ENCODE results near the gene PBX1. TPM values are rescaled to one million over a fixed set of nuclear protein-coding genes. Genes with fewer than 3 reads are reported as not detected.
"Not testable (repeated sequence)": the region's sequence is repeated elsewhere in the genome, so short reads cannot be mapped to it uniquely, and the experiment has no call there.

The PBX1 gene
- total RNA-seq, 2 experiments from 2014 or later, result not detected

DNA sequence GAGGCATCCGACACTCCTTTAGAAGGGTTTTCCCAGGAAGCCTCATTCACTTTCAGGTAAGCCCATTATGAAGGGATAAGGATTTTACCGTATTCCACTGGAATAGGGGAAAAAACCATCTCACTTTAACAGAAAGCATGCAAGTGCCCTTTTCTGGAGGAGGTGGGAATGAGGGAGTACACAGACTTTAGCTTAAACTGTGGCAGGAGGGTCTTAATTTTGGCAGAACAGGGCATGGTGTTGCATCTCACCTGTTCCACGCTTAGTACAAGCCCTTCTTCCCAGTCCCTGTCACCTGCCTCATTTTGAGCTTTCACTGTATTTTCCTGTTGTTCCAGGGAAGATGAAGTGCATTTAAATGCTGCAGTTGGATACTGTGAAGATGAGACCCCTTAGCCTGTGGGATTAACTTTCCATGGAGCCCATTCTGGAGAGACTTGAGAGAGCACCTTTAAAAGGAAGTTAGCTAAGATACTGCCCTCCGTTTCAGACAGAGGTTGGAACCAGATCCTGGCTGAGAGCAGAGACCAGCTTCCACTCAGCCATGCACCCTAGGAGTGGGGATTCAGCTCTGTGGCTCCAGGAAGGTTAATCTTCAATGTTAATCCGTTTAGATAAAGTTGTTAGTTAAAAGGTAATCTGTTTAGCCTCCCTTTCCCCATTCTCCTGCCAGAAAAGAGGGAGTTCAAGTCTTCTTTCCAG, 42.6 kb downstream of the PBX1 start:
- no peaks in the 10 kb centered on the region for H3K9me3 Mint-ChIP-seq (ENCODE audit: insufficient read depth)
- H3K4me1 Mint-ChIP-seq (ENCODE audit: low read depth), result no peaks in the 10 kb centered on the region
- ChIA-PET POLR2A (no interaction called here), CTCF (no interaction called here)
- H3K27me3 Mint-ChIP-seq (ENCODE audit: low read depth), result no peaks in the 10 kb centered on the region
- no peaks in the 10 kb centered on the region for H3K36me3 Mint-ChIP-seq (ENCODE audit: low read depth)
- ATAC-seq, result no peak
- DNase-seq, result no peak
- no peak overlapping the region for H3K4me3 Mint-ChIP-seq
- H3K27ac Mint-ChIP-seq, result no peak overlapping the region

DNA sequence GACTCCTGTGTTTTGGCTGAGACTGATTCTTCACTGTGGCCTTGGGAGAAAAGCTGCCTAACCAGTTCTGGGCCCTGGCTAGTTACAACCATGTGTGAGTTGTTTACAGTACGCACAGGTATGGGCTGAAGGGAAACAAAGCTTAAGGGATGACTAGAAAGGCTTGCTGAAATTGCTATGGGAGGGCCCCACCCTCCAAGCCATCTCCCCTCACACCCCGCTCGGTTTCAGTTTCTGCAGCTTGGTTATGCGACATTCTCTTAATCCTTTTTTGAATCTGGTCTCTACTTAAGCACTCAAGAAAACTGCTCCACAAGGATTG, 43.1 kb downstream of the PBX1 start:
- CTCF ChIA-PET, result no interaction called here
- no peak for DNase-seq
- POLR2A ChIA-PET, result no interaction called here
- H3K4me3 Mint-ChIP-seq, result no peak overlapping the region
- H3K27me3 Mint-ChIP-seq (ENCODE audit: low read depth), result no peaks in the 10 kb centered on the region
- ATAC-seq, result no peak
- H3K4me1 Mint-ChIP-seq (ENCODE audit: low read depth), result no peaks in the 10 kb centered on the region
- no peaks in the 10 kb centered on the region for H3K36me3 Mint-ChIP-seq (ENCODE audit: low read depth)
- H3K27ac Mint-ChIP-seq, result no peak overlapping the region
- no peaks in the 10 kb centered on the region for H3K9me3 Mint-ChIP-seq (ENCODE audit: insufficient read depth)

DNA sequence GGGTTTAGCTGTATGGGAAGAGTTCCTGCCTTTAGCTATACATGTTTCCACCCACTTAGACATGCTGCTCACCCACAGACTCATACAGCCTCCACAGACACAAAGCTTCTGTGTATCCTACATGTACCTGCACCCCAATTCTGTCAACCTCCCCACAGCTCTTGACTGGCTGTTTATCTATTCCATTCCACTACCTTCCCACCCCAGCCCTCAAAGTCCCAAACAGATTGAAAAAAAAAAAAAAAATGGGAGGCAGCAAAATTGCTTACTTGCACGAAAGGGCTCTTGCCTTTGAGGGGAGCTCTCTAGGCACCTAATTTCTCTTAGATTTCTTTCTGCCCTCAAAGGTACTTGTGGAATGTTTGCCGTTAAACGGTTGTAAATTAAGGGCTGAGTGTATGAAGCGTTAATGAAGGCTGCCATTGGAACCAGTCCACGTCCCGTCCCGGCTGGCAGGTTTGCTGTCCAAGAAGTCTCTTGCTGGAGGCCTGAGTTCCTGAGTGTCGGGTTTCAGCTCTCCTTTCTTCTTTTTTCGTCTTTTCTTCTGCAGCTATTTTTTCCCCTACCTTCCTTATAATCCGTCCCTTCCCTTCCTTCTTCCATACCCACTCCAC, 43.6 kb downstream of the PBX1 start:
- H3K9me3 Mint-ChIP-seq (ENCODE audit: insufficient read depth), result no peaks in the 10 kb centered on the region
- H3K4me1 Mint-ChIP-seq (ENCODE audit: low read depth), result no peaks in the 10 kb centered on the region
- H3K27me3 Mint-ChIP-seq (ENCODE audit: low read depth), result no peaks in the 10 kb centered on the region
- no peaks in the 10 kb centered on the region for H3K36me3 Mint-ChIP-seq (ENCODE audit: low read depth)
- no peak for ATAC-seq
- H3K4me3 Mint-ChIP-seq, result no peak overlapping the region
- ChIA-PET CTCF (no interaction called here), POLR2A (no interaction called here)
- no peak overlapping the region for H3K27ac Mint-ChIP-seq
- no peak for DNase-seq

DNA sequence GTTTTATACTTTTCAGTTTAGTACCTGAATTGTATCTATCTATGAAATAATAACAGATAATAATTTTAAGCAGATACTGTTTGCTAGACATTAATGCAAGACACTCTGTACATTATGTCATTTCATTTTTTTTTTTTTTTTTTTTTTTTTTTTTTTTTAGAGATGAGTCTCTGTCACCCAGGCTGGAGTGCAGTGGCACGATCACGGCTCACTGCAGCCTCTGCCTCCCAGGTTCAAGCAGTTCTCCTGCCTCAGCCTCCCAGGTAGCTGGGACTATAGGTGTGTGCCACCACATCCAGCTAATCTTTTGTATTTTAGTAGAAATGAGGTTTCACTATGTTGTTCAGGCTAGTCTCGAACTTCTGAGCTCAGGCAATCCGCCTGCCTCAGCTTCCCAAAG, 44.8 kb downstream of the PBX1 start:
- H3K4me1 Mint-ChIP-seq (ENCODE audit: low read depth); H3K9me3 Mint-ChIP-seq (ENCODE audit: insufficient read depth); CTCF ChIA-PET; H3K27me3 Mint-ChIP-seq (ENCODE audit: low read depth); DNase-seq; H3K4me3 Mint-ChIP-seq; POLR2A ChIA-PET; ATAC-seq; H3K36me3 Mint-ChIP-seq (ENCODE audit: low read depth); H3K27ac Mint-ChIP-seq: not testable (repeated sequence)

DNA sequence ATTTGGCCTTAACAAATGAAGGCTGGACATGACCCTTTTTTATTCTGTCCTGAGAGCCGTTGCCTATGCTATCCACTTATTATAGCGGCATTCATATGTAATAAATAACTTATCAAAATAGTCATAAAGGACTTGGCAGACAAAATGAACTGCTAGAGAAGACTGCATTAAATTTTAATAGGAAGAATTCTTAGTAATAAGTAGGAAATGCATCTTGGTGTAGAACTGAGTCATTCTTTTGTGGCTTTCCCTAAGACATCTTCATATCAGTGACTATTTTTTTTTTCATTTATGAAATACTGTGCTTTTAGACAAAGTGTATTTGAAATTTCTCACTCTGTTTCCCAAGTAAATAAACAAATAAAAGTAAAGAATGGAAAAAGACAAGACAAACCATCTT, 45.6 kb downstream of the PBX1 start:
- CTCF ChIA-PET, result no interaction called here
- H3K4me1 Mint-ChIP-seq (ENCODE audit: low read depth), result no peaks in the 10 kb centered on the region
- H3K27me3 Mint-ChIP-seq (ENCODE audit: low read depth), result no peaks in the 10 kb centered on the region
- ATAC-seq (no peak), DNase-seq (no peak)
- H3K27ac Mint-ChIP-seq, result no peak overlapping the region
- H3K36me3 Mint-ChIP-seq (ENCODE audit: low read depth), result no peaks in the 10 kb centered on the region
- no peak overlapping the region for H3K4me3 Mint-ChIP-seq
- no peaks in the 10 kb centered on the region for H3K9me3 Mint-ChIP-seq (ENCODE audit: insufficient read depth)
- POLR2A ChIA-PET, result no interaction called here

DNA sequence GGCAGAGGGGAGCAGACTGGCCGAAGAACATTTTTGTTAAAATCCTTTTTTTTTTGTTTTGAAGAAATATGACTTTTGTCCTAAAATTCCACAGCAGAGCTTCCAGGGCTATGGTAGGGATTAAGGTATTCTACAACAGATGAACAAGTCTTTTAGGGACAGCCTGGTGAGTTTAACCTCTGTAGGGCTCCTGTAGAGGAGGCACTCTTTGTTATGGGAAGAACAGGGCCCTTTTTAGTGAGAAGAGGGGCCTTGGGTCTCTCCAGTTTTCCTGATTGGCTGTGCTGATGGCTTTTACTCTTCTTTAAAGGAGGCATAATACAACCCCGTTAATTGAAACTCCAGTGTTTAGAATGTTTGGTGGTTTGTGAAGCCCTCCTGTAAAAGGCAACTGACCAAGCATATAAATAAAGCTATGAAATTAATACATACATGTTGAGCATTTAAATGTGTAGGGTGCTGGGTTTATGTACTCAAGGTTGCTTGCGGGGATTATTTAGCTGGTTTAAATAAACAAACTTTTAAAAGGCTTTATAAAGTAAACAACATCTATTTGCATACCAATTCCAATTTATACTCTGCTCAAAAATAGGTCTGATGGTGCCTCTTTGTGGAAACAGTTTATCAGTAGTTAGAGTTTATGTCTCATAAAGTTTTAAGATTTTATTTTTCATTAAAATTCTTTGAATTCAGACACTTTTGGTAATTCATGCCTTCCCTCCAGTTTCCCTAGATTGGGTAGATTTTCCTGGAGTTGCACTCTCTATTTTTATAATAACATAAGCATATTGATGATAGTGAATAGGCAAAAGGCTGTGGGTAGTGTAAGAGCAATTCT, 46.5 kb downstream of the PBX1 start:
- Mint-ChIP-seq H3K27ac (no peak overlapping the region), H3K27me3 (ENCODE audit: low read depth) (no peaks in the 10 kb centered on the region), H3K9me3 (ENCODE audit: insufficient read depth) (no peaks in the 10 kb centered on the region), H3K4me3 (no peak overlapping the region), H3K4me1 (ENCODE audit: low read depth) (no peaks in the 10 kb centered on the region), H3K36me3 (ENCODE audit: low read depth) (no peaks in the 10 kb centered on the region)
- ATAC-seq (no peak), DNase-seq (no peak)
- POLR2A ChIA-PET, result no interaction called here
- CTCF ChIA-PET, result no interaction called here

DNA sequence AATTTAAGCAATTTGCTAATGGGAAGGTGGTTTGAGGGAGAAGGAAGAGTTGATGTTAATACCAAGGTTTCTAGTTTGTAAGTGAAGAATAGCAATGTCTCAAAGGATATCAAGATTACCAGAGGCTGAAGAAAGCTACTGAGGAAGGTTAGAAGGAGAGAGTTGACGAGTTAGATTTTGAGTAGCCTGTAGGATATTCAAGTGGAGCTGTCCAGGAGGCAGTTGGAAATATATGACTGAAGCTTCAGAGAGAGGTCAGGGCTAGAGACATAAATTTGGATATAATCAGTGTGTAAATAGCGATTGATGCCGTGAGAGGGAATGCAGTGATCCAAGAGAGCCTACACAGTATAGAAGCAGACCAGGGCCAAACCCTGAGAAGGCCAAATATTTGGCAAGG, 48.4 kb downstream of the PBX1 start:
- ATAC-seq, result no peak
- DNase-seq, result no peak
- POLR2A ChIA-PET, result no interaction called here
- no peak overlapping the region for H3K27ac Mint-ChIP-seq
- H3K4me3 Mint-ChIP-seq, result no peak overlapping the region
- H3K36me3 Mint-ChIP-seq (ENCODE audit: low read depth), result no peaks in the 10 kb centered on the region
- CTCF ChIA-PET, result no interaction called here
- H3K4me1 Mint-ChIP-seq (ENCODE audit: low read depth), result no peaks in the 10 kb centered on the region
- H3K27me3 Mint-ChIP-seq (ENCODE audit: low read depth), result no peaks in the 10 kb centered on the region
- no peaks in the 10 kb centered on the region for H3K9me3 Mint-ChIP-seq (ENCODE audit: insufficient read depth)

DNA sequence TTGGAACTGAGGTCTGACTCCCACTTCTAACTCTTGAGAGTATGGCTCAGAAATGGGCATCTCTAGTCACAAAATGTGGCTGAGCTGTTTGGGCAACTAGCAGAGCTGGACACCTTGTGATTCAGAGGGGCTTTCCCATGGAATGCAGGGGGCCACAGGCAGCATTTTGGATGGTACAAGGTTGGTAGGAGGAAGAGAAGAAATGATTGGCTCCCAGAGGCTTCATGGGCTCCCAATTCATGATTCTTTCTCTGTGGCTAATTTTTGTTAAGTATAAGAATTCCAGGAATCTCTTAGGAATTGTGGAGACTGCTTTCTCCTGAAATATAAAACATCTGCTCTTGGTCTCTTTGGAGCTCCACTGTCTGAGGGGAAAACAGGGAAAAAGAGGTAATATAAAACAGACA, 49.7 kb downstream of the PBX1 start:
- no peak overlapping the region for H3K4me3 Mint-ChIP-seq
- POLR2A ChIA-PET, result no interaction called here

DNA sequence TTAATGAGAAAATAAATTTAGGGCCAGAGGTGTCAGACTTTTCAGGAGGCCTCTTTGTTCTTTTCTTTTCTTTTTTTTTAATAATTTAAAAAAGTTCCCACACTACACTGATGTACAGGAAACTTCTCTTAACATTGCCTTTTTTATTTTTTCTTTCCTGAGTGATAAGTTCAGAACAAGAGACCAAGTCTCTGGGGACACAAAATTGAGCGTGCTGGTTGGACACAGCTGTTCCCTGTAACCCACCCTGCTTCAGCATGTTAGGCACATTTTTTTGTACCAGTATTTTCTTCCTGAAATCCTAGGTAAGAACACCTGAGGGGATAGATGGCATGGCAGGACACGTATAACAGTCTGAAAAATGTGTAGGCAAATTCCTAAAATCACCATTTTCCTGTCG, 50.1 kb downstream of the PBX1 start:
- H3K4me3 Mint-ChIP-seq, result no peak overlapping the region
- H3K4me1 Mint-ChIP-seq (ENCODE audit: low read depth), result no peaks in the 10 kb centered on the region
- no peak overlapping the region for H3K27ac Mint-ChIP-seq
- ChIA-PET POLR2A (no interaction called here), CTCF (no interaction called here)
- DNase-seq, result no peak
- H3K27me3 Mint-ChIP-seq (ENCODE audit: low read depth), result no peaks in the 10 kb centered on the region
- no peak for ATAC-seq
- no peaks in the 10 kb centered on the region for H3K9me3 Mint-ChIP-seq (ENCODE audit: insufficient read depth)
- no peaks in the 10 kb centered on the region for H3K36me3 Mint-ChIP-seq (ENCODE audit: low read depth)

More for the DNA sequence above, 49.7 kb downstream of the PBX1 start:
- Mint-ChIP-seq H3K27ac (no peak overlapping the region), H3K27me3 (ENCODE audit: low read depth) (no peaks in the 10 kb centered on the region), H3K36me3 (ENCODE audit: low read depth) (no peaks in the 10 kb centered on the region), H3K4me1 (ENCODE audit: low read depth) (no peaks in the 10 kb centered on the region), H3K9me3 (ENCODE audit: insufficient read depth) (no peaks in the 10 kb centered on the region)
- no peak for DNase-seq
- ATAC-seq, result no peak
- CTCF ChIA-PET, result no interaction called here

DNA sequence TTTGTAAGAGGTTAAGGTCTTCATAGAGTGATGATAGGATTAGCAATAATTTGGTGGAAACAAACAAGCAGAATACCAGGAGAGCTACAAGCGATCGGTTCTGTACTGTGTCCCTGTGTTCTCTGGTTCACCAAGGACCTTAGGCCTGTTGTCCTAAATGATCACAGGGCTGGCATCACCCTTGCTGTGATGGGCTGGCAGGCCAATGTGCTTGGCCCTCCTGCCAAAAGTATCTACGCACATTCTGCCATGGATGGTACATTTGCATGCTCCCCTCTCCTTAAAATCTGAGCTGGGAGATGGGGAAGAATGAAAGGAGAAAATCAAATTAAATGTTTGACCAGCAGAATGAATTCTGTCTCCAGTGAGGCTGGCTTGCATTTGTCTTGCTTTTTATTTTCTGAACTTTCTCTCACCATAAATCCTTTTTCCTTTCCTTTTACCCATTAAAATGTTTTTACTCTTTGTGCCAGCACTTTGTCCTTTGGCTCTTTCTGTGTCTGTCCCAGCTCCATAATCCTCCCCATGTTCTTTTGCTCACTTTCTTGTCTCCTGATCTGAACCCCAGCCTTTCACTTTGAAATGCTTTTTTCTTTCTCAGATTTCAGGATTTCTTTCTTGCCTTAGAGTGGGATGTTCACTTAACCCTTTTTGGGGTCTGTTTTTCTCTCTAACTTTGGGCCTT, 51.7 kb downstream of the PBX1 start:
- DNase-seq (no peak), ATAC-seq (no peak)
- Mint-ChIP-seq H3K4me3 (no peak overlapping the region), H3K9me3 (ENCODE audit: insufficient read depth) (no peaks in the 10 kb centered on the region), H3K27me3 (ENCODE audit: low read depth) (no peaks in the 10 kb centered on the region), H3K27ac (no peak overlapping the region), H3K36me3 (ENCODE audit: low read depth) (no peaks in the 10 kb centered on the region), H3K4me1 (ENCODE audit: low read depth) (no peaks in the 10 kb centered on the region)
- CTCF ChIA-PET, result no interaction called here
- POLR2A ChIA-PET, result no interaction called here

DNA sequence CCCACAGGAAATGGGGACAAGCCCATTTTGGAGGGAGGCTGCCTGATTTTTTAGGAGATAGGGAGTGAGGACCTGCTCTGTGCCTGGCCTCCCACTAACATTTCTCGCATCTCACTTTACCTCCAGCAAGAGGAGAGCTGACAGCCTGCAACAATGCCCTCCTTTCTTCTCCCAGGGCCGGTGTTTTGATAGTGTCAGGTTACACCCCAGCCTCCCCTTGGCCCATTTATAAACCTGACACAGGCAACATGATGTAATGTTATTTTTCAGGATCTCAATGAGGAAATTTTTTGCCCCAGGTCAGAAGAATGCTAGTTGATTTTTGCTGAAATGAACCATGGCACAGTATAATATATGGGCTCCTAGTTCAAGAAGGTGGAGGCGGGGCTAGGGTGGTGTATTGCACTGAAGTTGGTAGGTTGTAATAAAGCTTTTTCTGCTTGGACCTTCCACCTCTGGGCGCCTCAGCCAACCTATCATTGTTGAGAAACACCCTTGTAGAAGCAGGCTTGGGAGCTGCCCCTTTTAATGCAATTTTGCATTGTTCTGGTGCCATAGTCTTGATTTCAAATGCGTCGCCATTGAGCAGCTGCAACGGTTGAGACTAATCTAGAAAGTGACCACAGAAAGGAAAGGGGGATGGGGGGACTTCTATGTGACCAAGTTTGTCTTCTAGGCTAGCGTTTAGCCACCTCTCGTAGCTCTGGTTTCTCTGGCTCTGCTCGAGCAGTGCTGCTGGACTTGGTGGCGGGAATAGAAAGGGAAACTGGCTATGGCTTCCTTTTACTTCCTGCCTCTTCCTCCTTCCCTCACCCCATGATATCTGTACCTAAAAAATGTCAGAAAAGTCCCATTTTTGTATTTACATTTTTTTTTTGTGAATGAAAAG, 53.0 kb downstream of the PBX1 start:
- CTCF ChIA-PET, result no interaction called here
- DNase-seq, result no peak

More for the DNA sequence above, 53.0 kb downstream of the PBX1 start:
- H3K4me1 Mint-ChIP-seq (ENCODE audit: low read depth), result no peaks in the 10 kb centered on the region
- ATAC-seq, result no peak
- no peaks in the 10 kb centered on the region for H3K36me3 Mint-ChIP-seq (ENCODE audit: low read depth)
- H3K27me3 Mint-ChIP-seq (ENCODE audit: low read depth), result no peaks in the 10 kb centered on the region
- H3K9me3 Mint-ChIP-seq (ENCODE audit: insufficient read depth), result no peaks in the 10 kb centered on the region
- POLR2A ChIA-PET, result no interaction called here
- H3K4me3 Mint-ChIP-seq, result no peak overlapping the region
- no peak overlapping the region for H3K27ac Mint-ChIP-seq
